Measurements from ENCODE around the gene GDF7. TPM values are rescaled to one million over a fixed set of nuclear protein-coding genes. Genes with fewer than 3 reads are reported as not detected.

Gene GDF7
- total and polyA plus RNA-seq, 2 donors (not counting 3 experiments of a cell fraction or from before 2014, with no cell fraction given) = 3.7 to 3.9 TPM

GRCh38 chr2:20622731-20623130 is 44.2 kb upstream of the GDF7 start:
- Histone ChIP-seq H3K9me3 (replicated peaks; ENCODE audit: control insufficient read depth, insufficient read depth, low read length) (no peaks in the 10 kb centered on the region), H3K27me3 (ENCODE audit: control insufficient read depth in 2 of 2, insufficient read depth in 2 of 2, low read length in 2 of 2) (no peaks in the 10 kb centered on the region), H3K4me3 (replicated peaks in 1 of 3; ENCODE audit: insufficient read depth in 1 of 3, low read depth in 1 of 3, low read length in 3 of 3) (no peak overlapping the region), H3K36me3 (ENCODE audit: control insufficient read depth in 2 of 2, extremely low read depth in 1 of 2, insufficient read depth in 2 of 2, low read length in 2 of 2) (peaks cover 0 to 21% of the 10 kb centered on the region in 2 experiments), H3K4me1 (ENCODE audit: control insufficient read depth, extremely low read depth, insufficient read depth, low read length) (peaks cover 6% of the 10 kb centered on the region), H3K79me2 (ENCODE audit: control insufficient read depth, insufficient read depth, low read length) (no peaks in the 10 kb centered on the region), H3K9ac (replicated peaks; ENCODE audit: extremely low read depth, insufficient read depth, low read length) (no peak overlapping the region), H3K27ac (ENCODE audit: insufficient read depth, low read depth, low read length) (no peak overlapping the region), H2AFZ (ENCODE audit: low read depth, low read length) (no peak overlapping the region), H4K20me1 (replicated peaks; ENCODE audit: control insufficient read depth, extremely low read depth, insufficient read depth, low read length) (no peaks in the 10 kb centered on the region), H3K4me2 (ENCODE audit: insufficient read depth, low read length) (no peak overlapping the region), H3K9me1 (replicated peaks; ENCODE audit: control insufficient read depth, extremely low read depth, insufficient read depth, low read length) (no peaks in the 10 kb centered on the region)
- TF ChIP-seq POLR2A (IDR thresholded peaks at IDR 0.05; ENCODE audit: low read depth, low read length) (no peak), POLR2AphosphoS5 (IDR thresholded peaks at IDR 0.05; ENCODE audit: insufficient read depth, low read depth, low read length) (no peak), JUN (IDR thresholded peaks at IDR 0.05; ENCODE audit: borderline replicate concordance, insufficient read depth, insufficient read length, low read depth) (no peak), EZH2 (IDR thresholded peaks at IDR 0.05; ENCODE audit: borderline replicate concordance, low read depth, low read length, severe bottlenecking) (no peak), CTCF (IDR thresholded peaks at IDR 0.05; ENCODE audit: extremely low read depth in 1 of 2, insufficient read depth in 1 of 2, low read depth in 1 of 2, low read length in 2 of 2) (no peak)
- ChIA-PET POLR2A (no interaction called here), CTCF (interaction anchor here (1.4 kb wide), 1 partner anchor 179 kb away, joined by 3 read pairs; no protein-coding TSS in a partner anchor)
- no TSS peak for BruUV-seq (replicated peaks)
- FAIRE-seq = no peak
- DNase-seq (ENCODE audit: low read depth, low spot score) = no peak
- dilution Hi-C loops (cut with MboI; ENCODE audit: extremely low pct_ligation_motif_present, low sequenced_read_pairs) (no loop called here), intact Hi-C loops (cut with micrococcal nuclease) (no loop called here)

GRCh38 chr2:20623241-20623640 is 43.7 kb upstream of the GDF7 start:
- Histone ChIP-seq H3K4me3 (replicated peaks in 1 of 3; ENCODE audit: insufficient read depth in 1 of 3, low read depth in 1 of 3, low read length in 3 of 3) (no peak overlapping the region), H3K36me3 (ENCODE audit: control insufficient read depth in 2 of 2, extremely low read depth in 1 of 2, insufficient read depth in 2 of 2, low read length in 2 of 2) (peaks cover 0 to 21% of the 10 kb centered on the region in 2 experiments), H3K9ac (replicated peaks; ENCODE audit: extremely low read depth, insufficient read depth, low read length) (no peak overlapping the region), H3K9me3 (replicated peaks; ENCODE audit: control insufficient read depth, insufficient read depth, low read length) (no peaks in the 10 kb centered on the region), H3K79me2 (ENCODE audit: control insufficient read depth, insufficient read depth, low read length) (no peaks in the 10 kb centered on the region), H3K9me1 (replicated peaks; ENCODE audit: control insufficient read depth, extremely low read depth, insufficient read depth, low read length) (no peaks in the 10 kb centered on the region), H3K4me1 (ENCODE audit: control insufficient read depth, extremely low read depth, insufficient read depth, low read length) (peaks cover 3% of the 10 kb centered on the region), H3K27me3 (ENCODE audit: control insufficient read depth in 2 of 2, insufficient read depth in 2 of 2, low read length in 2 of 2) (no peaks in the 10 kb centered on the region), H3K27ac (ENCODE audit: insufficient read depth, low read depth, low read length) (no peak overlapping the region), H3K4me2 (ENCODE audit: insufficient read depth, low read length) (no peak overlapping the region), H2AFZ (ENCODE audit: low read depth, low read length) (no peak overlapping the region), H4K20me1 (replicated peaks; ENCODE audit: control insufficient read depth, extremely low read depth, insufficient read depth, low read length) (no peaks in the 10 kb centered on the region)
- DNase-seq (ENCODE audit: low read depth, low spot score) (no peak), FAIRE-seq (no peak)
- CTCF ChIA-PET = no interaction called here
- dilution Hi-C loops (cut with MboI; ENCODE audit: extremely low pct_ligation_motif_present, low sequenced_read_pairs) = no loop called here
- BruUV-seq (replicated peaks) = no TSS peak
- no peak for TF ChIP-seq FOS (IDR thresholded peaks at IDR 0.05; ENCODE audit: borderline replicate concordance, insufficient read depth, low read length)
- intact Hi-C loops (cut with micrococcal nuclease) = no loop called here
- POLR2A ChIA-PET = no interaction called here
